Tibial nerve (tissue), 4 donors: ENCODE measurements around the gene ZNF329. TPM values are rescaled to one million over a fixed set of nuclear protein-coding genes. Genes with fewer than 3 reads are reported as not detected.
A peak's percentile ranks its signal among the peaks of the same experiment; 100 is the strongest.

Experiments
- DNase-seq, 2 donors: peaks; one replicate each; pipeline ENCODE4 v3.0.0-alpha.2; 2019; ENCODE audit warnings: low spot score in 2 of 2
- H3K27ac ChIP-seq, 4 donors: fragments of 200-600 bp; sonication (generic) in 3 of 4; one replicate each; pipeline ENCODE4 v1.5.1; 2017 to 2019; ENCODE audit warnings: mild to moderate bottlenecking in 1 of 4
- H3K27me3 ChIP-seq, 2 donors: fragments of 200-600 bp; sonication (generic) in 1 of 2; one replicate each; pipeline versions ENCODE4 v1.5.1 to v1.6.0; 2017 to 2019
- H3K36me3 ChIP-seq, 3 donors: fragments of 200-600 bp; sonication (generic); one replicate each; pipeline ENCODE4 v1.5.1; 2018 to 2019
- H3K4me1 ChIP-seq, 4 donors: fragments of 200-600 bp; sonication (generic) in 3 of 4; one replicate each; pipeline ENCODE4 v1.5.1; 2017 to 2019
- H3K4me3 ChIP-seq, 4 donors: fragments of 200-600 bp; sonication (generic) in 3 of 4; one replicate each; pipeline ENCODE4 v1.5.1; 2017 to 2019; ENCODE audit warnings: mild to moderate bottlenecking in 1 of 4, moderate library complexity in 1 of 4
- H3K9me3 ChIP-seq, 4 donors: fragments of 200-600 bp; sonication (generic) in 3 of 4; one replicate each; pipeline ENCODE4 v1.5.1; 2017 to 2019
- CTCF ChIP-seq, 5 experiments: fragments of 200-600 bp in 3 of 5; fragments of 450-650 bp in 2 of 5; sonication (generic) in 3 of 5; IDR thresholded peaks; one replicate each; pipeline ENCODE4 v1.5.1; 2016 to 2019; ENCODE audit warnings: antibody characterized with exemption in 5 of 5, mild to moderate bottlenecking in 3 of 5, moderate library complexity in 2 of 5
- EP300 ChIP-seq, 2 donors: sonication (generic); formaldehyde crosslinking; IDR thresholded peaks; one replicate each; pipeline ENCODE4 v1.6.1; 2017; ENCODE audit warnings: antibody characterized with exemption in 2 of 2, mild to moderate bottlenecking in 1 of 2
- POLR2A ChIP-seq, 2 donors: fragments of 450-650 bp; IDR thresholded peaks; one replicate each; pipeline ENCODE4 v1.6.1; 2017; ENCODE audit warnings: antibody characterized with exemption in 2 of 2, mild to moderate bottlenecking in 2 of 2, moderate library complexity in 2 of 2
- WGBS, 2 donors: methylation state at CpG; one replicate each; pipeline ENCODE4 v1.1.5; 2018; 5-methylcytosine and 5-hydroxymethylcytosine counted together
- total RNA-seq, 4 donors: library from RNA; depleted of rRNA; stranded (reverse); fragments of >200 nt; gene quantifications; one replicate each; pipeline ENCODE4 v1.1.0, GENCODE V29; 2016

ZNF329 gene
- total RNA-seq, 4 donors from 2014 or later = 9.3 to 14.0 (median 9.9) TPM

- peaks cover 0 to 42% (median 0%) of the 10 kb centered on the region in 3 donors for H3K36me3 ChIP-seq
- DNase-seq = peak; percentile 94 to 97
- TF ChIP-seq POLR2A (IDR thresholded peaks at IDR 0.05) (peak; percentile 58 to 84), CTCF (IDR thresholded peaks at IDR 0.05) (peak in 1 of 5 experiments; percentile 30), EP300 (IDR thresholded peaks at IDR 0.05) (peak; percentile 92 to 96)
- H3K27ac ChIP-seq = peak within 1 kb of the TSS; percentile 95 to 100 (median 97)
- peaks cover 0 to 62% (median 3%) of the 10 kb centered on the region in 4 donors for H3K9me3 ChIP-seq
- peaks cover 0 to 18% (median 6%) of the 10 kb centered on the region in 4 donors for H3K4me1 ChIP-seq
- peak within 1 kb of the TSS; percentile 55 to 99 (median 95) for H3K4me3 ChIP-seq
- WGBS, 2 donors = 0 to 2% methylated on average over 51 to 57 of the region's 67 CpGs
- no peaks in the 10 kb centered on the region for H3K27me3 ChIP-seq
Observed at GRCh38 chr19:58097781-58098681, 52.6 kb downstream of the ZNF329 start, which contains the start of gene ZSCAN18. Gene ZSCAN18 (minus strand): TSS chr19:58098231. CDS start chr19:58090267, 7,964 bp downstream.

- no peak for DNase-seq
- peak overlapping the region; percentile 95 to 100 (median 97) for H3K27ac ChIP-seq
- 38 to 39% methylated on average over 8 of the region's 8 CpGs for WGBS, 2 donors
- no peak for TF ChIP-seq CTCF (IDR thresholded peaks at IDR 0.05)
- no peak for TF ChIP-seq POLR2A (IDR thresholded peaks at IDR 0.05)
- no peak for TF ChIP-seq EP300 (IDR thresholded peaks at IDR 0.05)
- H3K27me3 ChIP-seq = no peaks in the 10 kb centered on the region
- peaks cover 0 to 49% (median 0%) of the 10 kb centered on the region in 3 donors for H3K36me3 ChIP-seq
- H3K9me3 ChIP-seq = peaks cover 0 to 62% (median 3%) of the 10 kb centered on the region in 4 donors
- peak overlapping the region; percentile 55 to 99 (median 95) for H3K4me3 ChIP-seq
- H3K4me1 ChIP-seq = peaks cover 0 to 18% (median 6%) of the 10 kb centered on the region in 4 donors
Observed at GRCh38 chr19:58097349-58097748, 53.2 kb downstream of the ZNF329 start.

- Histone ChIP-seq H3K4me1 (peaks cover 0 to 18% (median 6%) of the 10 kb centered on the region in 4 donors), H3K9me3 (peaks cover 0 to 65% (median 3%) of the 10 kb centered on the region in 4 donors), H3K4me3 (peak overlapping the region in 1 of 4 donors; percentile 92), H3K27ac (peak overlapping the region in 1 of 4 donors; percentile 97), H3K27me3 (no peaks in the 10 kb centered on the region), H3K36me3 (peaks cover 0 to 54% (median 0%) of the 10 kb centered on the region in 3 donors)
- WGBS, 2 donors = 82 to 88% methylated on average over 13 of the region's 13 CpGs
- TF ChIP-seq POLR2A (IDR thresholded peaks at IDR 0.05) (no peak), CTCF (IDR thresholded peaks at IDR 0.05) (no peak), EP300 (IDR thresholded peaks at IDR 0.05) (no peak)
- no peak for DNase-seq
Observed at GRCh38 chr19:58096884-58097283, 53.7 kb downstream of the ZNF329 start.

- Histone ChIP-seq H3K27ac (no peak overlapping the region), H3K4me3 (no peak overlapping the region), H3K9me3 (peaks cover 0 to 73% (median 3%) of the 10 kb centered on the region in 4 donors), H3K27me3 (no peaks in the 10 kb centered on the region), H3K4me1 (peaks cover 0 to 18% (median 6%) of the 10 kb centered on the region in 4 donors), H3K36me3 (peaks cover 0 to 69% (median 0%) of the 10 kb centered on the region in 3 donors)
- no peak for DNase-seq
- TF ChIP-seq CTCF (IDR thresholded peaks at IDR 0.05) (no peak), EP300 (IDR thresholded peaks at IDR 0.05) (no peak), POLR2A (IDR thresholded peaks at IDR 0.05) (no peak)
- 96 to 97% methylated on average over 10 of the region's 10 CpGs for WGBS, 2 donors
Observed at GRCh38 chr19:58095328-58095727, 55.3 kb downstream of the ZNF329 start.

GRCh38 chr19:58093071-58093470 lies 57.5 kb downstream of the ZNF329 start:
- H3K36me3 ChIP-seq = peaks cover 0 to 90% (median 0%) of the 10 kb centered on the region in 3 donors
- peaks cover 0 to 12% (median 2%) of the 10 kb centered on the region in 4 donors for H3K4me1 ChIP-seq
- WGBS, 2 donors = 88 to 93% methylated on average over 7 of the region's 7 CpGs
- peaks cover 0 to 88% (median 10%) of the 10 kb centered on the region in 4 donors for H3K9me3 ChIP-seq
- no peak overlapping the region for H3K27ac ChIP-seq
- H3K27me3 ChIP-seq = no peaks in the 10 kb centered on the region
- no peak for TF ChIP-seq POLR2A (IDR thresholded peaks at IDR 0.05)
- TF ChIP-seq EP300 (IDR thresholded peaks at IDR 0.05) = no peak
- no peak for TF ChIP-seq CTCF (IDR thresholded peaks at IDR 0.05)
- no peak overlapping the region for H3K4me3 ChIP-seq
- DNase-seq = no peak
